ENCODE measurements around the gene OPCML. TPM values are rescaled to one million over a fixed set of nuclear protein-coding genes. Genes with fewer than 3 reads are reported as not detected.

OPCML gene
- total RNA-seq, 1 donor from 2014 or later = 4.6 TPM

DNA sequence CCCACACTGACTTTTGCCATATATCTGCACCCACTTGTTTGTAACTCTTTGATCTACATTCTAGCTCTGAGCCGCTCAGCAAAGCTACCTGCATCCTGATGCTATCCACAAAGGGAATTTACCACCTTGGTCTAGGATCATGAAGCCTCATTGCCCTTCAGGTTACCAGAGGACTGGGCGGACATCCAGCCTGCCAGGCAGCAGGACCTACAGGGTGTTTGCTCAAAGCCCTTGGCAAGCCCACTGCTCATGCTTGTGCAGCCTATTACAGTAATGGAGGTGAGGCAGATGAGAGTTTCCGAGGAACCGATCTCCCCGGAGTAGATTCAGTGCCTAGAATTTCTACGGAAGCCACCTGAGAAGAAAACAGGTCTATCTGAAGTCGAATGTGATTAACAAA is 417.2 kb downstream of the OPCML start:
- H3K27ac Mint-ChIP-seq = no peak overlapping the region
- H3K9me3 Mint-ChIP-seq = peaks cover 5% of the 10 kb centered on the region
- DNase-seq (ENCODE audit: extremely low spot score, unreplicated experiment) = no peak
- no peaks in the 10 kb centered on the region for H3K4me1 Mint-ChIP-seq (ENCODE audit: unreplicated experiment)
- peaks cover 19% of the 10 kb centered on the region for H3K27me3 Mint-ChIP-seq
- no peak overlapping the region for H3K4me3 Mint-ChIP-seq
- H3K36me3 Mint-ChIP-seq = no peaks in the 10 kb centered on the region
- TF ChIP-seq, protein P1, sequence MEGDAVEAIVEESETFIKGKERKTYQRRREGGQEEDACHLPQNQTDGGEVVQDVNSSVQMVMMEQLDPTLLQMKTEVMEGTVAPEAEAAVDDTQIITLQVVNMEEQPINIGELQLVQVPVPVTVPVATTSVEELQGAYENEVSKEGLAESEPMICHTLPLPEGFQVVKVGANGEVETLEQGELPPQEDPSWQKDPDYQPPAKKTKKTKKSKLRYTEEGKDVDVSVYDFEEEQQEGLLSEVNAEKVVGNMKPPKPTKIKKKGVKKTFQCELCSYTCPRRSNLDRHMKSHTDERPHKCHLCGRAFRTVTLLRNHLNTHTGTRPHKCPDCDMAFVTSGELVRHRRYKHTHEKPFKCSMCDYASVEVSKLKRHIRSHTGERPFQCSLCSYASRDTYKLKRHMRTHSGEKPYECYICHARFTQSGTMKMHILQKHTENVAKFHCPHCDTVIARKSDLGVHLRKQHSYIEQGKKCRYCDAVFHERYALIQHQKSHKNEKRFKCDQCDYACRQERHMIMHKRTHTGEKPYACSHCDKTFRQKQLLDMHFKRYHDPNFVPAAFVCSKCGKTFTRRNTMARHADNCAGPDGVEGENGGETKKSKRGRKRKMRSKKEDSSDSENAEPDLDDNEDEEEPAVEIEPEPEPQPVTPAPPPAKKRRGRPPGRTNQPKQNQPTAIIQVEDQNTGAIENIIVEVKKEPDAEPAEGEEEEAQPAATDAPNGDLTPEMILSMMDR (conservative IDR thresholded peaks at IDR 0.05) = no peak

DNA sequence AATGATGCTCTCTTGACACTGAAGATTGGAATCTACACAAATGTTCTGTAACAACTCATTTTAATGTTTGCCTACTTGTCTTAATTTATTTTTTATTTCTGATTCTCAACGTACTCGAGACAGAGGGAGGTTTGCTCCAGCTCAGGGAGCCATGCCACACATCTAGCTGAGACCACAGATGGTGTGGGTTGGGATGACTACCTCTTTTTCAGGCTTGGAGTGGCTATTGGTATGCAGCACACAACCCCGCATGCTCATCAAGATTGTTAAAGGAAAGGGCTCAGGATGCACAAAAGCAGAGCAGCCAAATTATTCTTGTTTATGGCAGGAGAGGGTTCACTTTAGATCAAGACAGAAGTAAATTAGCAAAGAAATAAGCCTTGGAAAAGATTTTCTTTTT is 424.5 kb downstream of the OPCML start:
- H3K9me3 Mint-ChIP-seq = no peaks in the 10 kb centered on the region
- H3K27ac Mint-ChIP-seq = no peak overlapping the region
- TF ChIP-seq, protein P1 (conservative IDR thresholded peaks at IDR 0.05) = no peak
- no peaks in the 10 kb centered on the region for H3K4me1 Mint-ChIP-seq (ENCODE audit: unreplicated experiment)
- H3K36me3 Mint-ChIP-seq = no peaks in the 10 kb centered on the region
- no peak for DNase-seq (ENCODE audit: extremely low spot score, unreplicated experiment)
- peaks cover 20% of the 10 kb centered on the region for H3K27me3 Mint-ChIP-seq
- H3K4me3 Mint-ChIP-seq = no peak overlapping the region

DNA sequence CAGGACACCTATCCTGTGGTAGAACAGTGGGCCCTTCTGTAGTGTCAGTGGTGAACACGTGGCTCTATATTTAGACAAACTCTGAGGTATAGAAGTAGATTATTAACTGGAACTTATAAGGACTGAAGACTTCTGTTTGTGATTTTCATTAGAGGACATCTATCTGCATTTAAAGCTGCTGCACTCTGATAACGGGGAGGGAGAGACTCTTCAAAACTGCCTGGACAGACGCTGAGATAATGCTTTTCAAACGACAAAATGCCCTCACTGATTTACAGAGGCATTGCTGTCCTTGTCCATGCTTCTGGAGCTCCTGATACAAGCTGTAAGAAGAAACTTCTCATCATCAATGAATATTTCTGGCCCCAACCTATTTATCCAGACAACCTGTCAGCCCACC is 425.2 kb downstream of the OPCML start:
- H3K36me3 Mint-ChIP-seq = no peaks in the 10 kb centered on the region
- DNase-seq (ENCODE audit: extremely low spot score, unreplicated experiment) = no peak
- no peaks in the 10 kb centered on the region for H3K4me1 Mint-ChIP-seq (ENCODE audit: unreplicated experiment)
- no peak overlapping the region for H3K4me3 Mint-ChIP-seq
- no peak overlapping the region for H3K27ac Mint-ChIP-seq
- TF ChIP-seq, protein P1 (conservative IDR thresholded peaks at IDR 0.05) = no peak
- H3K27me3 Mint-ChIP-seq = peaks cover 22% of the 10 kb centered on the region
- no peaks in the 10 kb centered on the region for H3K9me3 Mint-ChIP-seq

DNA sequence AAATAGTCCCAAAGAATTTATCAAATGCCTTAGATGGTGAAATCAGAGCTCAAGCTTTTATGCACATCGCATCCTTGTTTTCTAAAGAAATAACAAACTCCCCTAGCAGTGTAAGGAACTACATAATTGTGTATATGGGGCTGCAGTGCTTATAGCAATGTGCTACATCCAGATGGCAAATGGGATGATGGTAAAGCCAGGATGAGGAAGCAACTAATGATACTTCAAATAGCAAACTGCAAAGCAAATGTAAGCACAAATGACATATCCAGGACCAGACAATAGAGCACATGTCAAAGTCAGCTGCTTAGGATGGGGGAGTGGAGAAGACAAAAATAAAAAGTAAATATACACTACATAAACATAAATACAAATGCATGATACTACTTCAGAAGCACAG is 425.9 kb downstream of the OPCML start:
- Mint-ChIP-seq H3K4me1 (ENCODE audit: unreplicated experiment) (no peaks in the 10 kb centered on the region), H3K27me3 (peaks cover 25% of the 10 kb centered on the region), H3K9me3 (no peaks in the 10 kb centered on the region), H3K4me3 (no peak overlapping the region), H3K36me3 (no peaks in the 10 kb centered on the region), H3K27ac (no peak overlapping the region)
- TF ChIP-seq, protein P1 (conservative IDR thresholded peaks at IDR 0.05) = no peak
- no peak for DNase-seq (ENCODE audit: extremely low spot score, unreplicated experiment)

DNA sequence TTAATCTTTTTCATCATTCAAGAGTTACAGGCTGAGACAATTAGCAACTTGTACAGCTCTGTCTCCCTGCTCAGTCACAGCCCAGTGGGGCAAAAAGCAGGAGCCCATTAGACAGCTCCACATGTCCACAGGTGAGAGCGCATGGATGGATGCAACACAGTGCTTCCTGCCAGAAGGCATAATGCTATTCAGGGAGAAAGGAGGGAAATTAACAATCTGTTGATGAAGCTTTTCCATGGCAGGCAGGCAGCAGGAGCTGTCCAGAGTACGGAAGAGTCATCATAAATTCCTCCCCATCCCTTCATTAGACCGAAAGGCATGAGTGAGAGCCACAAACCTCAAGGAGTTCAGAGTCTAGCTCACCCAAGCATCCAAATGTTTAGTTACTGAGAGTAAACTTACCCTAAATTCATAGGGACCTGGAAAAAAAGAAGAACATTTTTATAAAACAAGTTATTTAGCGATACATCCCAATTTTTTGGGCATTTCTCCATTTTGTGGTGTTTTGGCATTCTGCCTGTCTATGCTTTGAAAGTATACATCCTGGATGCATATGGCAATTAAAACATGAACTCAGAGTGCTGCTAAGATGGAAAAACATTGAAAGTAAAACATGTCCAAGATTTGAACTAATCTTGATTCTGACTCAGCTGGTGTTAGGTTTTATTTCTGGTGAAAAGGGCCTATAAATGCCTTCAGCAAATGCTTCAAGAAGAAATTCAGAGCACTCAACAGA is 428.1 kb downstream of the OPCML start:
- Mint-ChIP-seq H3K4me3 (no peak overlapping the region), H3K36me3 (no peaks in the 10 kb centered on the region), H3K9me3 (no peaks in the 10 kb centered on the region), H3K4me1 (ENCODE audit: unreplicated experiment) (no peaks in the 10 kb centered on the region), H3K27ac (no peak overlapping the region), H3K27me3 (peaks cover 19% of the 10 kb centered on the region)
- no peak for DNase-seq (ENCODE audit: extremely low spot score, unreplicated experiment)
- TF ChIP-seq, protein P1 (conservative IDR thresholded peaks at IDR 0.05) = no peak

Data from type B pancreatic cell (in vitro differentiated cells).